ENCODE data around the gene ODAD2. TPM values are rescaled to one million over a fixed set of nuclear protein-coding genes. Genes with fewer than 3 reads are reported as not detected.

ODAD2 gene
- total RNA-seq, 4 donors from 2014 or later = 0.39 to 0.83 (median 0.79) TPM

- TF ChIP-seq EP300 (IDR thresholded peaks at IDR 0.05) (no peak), POLR2A (IDR thresholded peaks at IDR 0.05; ENCODE audit: low read depth) (no peak), POLR2AphosphoS5 (IDR thresholded peaks at IDR 0.05) (no peak)
- TF ChIP-seq, protein P1, sequence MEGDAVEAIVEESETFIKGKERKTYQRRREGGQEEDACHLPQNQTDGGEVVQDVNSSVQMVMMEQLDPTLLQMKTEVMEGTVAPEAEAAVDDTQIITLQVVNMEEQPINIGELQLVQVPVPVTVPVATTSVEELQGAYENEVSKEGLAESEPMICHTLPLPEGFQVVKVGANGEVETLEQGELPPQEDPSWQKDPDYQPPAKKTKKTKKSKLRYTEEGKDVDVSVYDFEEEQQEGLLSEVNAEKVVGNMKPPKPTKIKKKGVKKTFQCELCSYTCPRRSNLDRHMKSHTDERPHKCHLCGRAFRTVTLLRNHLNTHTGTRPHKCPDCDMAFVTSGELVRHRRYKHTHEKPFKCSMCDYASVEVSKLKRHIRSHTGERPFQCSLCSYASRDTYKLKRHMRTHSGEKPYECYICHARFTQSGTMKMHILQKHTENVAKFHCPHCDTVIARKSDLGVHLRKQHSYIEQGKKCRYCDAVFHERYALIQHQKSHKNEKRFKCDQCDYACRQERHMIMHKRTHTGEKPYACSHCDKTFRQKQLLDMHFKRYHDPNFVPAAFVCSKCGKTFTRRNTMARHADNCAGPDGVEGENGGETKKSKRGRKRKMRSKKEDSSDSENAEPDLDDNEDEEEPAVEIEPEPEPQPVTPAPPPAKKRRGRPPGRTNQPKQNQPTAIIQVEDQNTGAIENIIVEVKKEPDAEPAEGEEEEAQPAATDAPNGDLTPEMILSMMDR (IDR thresholded peaks at IDR 0.05) = no peak
These were observed 11.9 kb upstream of the ODAD2 start for GRCh38 chr10:28010821-28011220.

GRCh38 chr10:28008054-28008453 lies 9.2 kb upstream of the ODAD2 start:
- no peak overlapping the region for H3K27ac ChIP-seq (replicated peaks in 1 of 4)
- intact Hi-C loops (cut with DNase I) = no loop called here
- H3K36me3 ChIP-seq = no peaks in the 10 kb centered on the region
- H3K4me3 ChIP-seq = no peak overlapping the region
- H3K4me1 ChIP-seq = no peaks in the 10 kb centered on the region
- H3K27me3 ChIP-seq = no peaks in the 10 kb centered on the region
- TF ChIP-seq POLR2A (IDR thresholded peaks at IDR 0.05; ENCODE audit: low read depth) (no peak), POLR2AphosphoS5 (IDR thresholded peaks at IDR 0.05) (no peak), EP300 (IDR thresholded peaks at IDR 0.05) (no peak)
- TF ChIP-seq, protein P1 (IDR thresholded peaks at IDR 0.05) = no peak
- WGBS = 75% methylated on average over 3 of the region's 3 CpGs
- DNase-seq (ENCODE audit: extremely low spot score) = no peak
- H3K9me3 ChIP-seq = no peaks in the 10 kb centered on the region

More at GRCh38 chr10:28010821-28011220, 11.9 kb upstream of the ODAD2 start:
- no peak overlapping the region for H3K4me3 ChIP-seq
- no peaks in the 10 kb centered on the region for H3K9me3 ChIP-seq
- intact Hi-C loops (cut with DNase I) = no loop called here
- no peaks in the 10 kb centered on the region for H3K4me1 ChIP-seq
- no peak for DNase-seq (ENCODE audit: extremely low spot score)
- no peaks in the 10 kb centered on the region for H3K36me3 ChIP-seq
- WGBS = 89% methylated on average over 1 of the region's 1 CpG
- no peaks in the 10 kb centered on the region for H3K27me3 ChIP-seq
- no peak overlapping the region for H3K27ac ChIP-seq (replicated peaks in 1 of 4)

- DNase-seq (ENCODE audit: extremely low spot score) = no peak
- TF ChIP-seq, protein P1 (IDR thresholded peaks at IDR 0.05) = no peak
- TF ChIP-seq POLR2A (IDR thresholded peaks at IDR 0.05; ENCODE audit: low read depth) = no peak
- no peak for TF ChIP-seq POLR2AphosphoS5 (IDR thresholded peaks at IDR 0.05)
- no peak for TF ChIP-seq EP300 (IDR thresholded peaks at IDR 0.05)
These were observed 2.5 kb upstream of the ODAD2 start for GRCh38 chr10:28001353-28001752.

GRCh38 chr10:27998178-27998953 lies 513 bp downstream of the ODAD2 start:
- H3K9me3 ChIP-seq = no peaks in the 10 kb centered on the region
- peaks cover 4 to 20% (median 15%) of the 10 kb centered on the region in 4 donors for H3K4me1 ChIP-seq
- no peak for DNase-seq (ENCODE audit: extremely low spot score)
- intact Hi-C loops (cut with DNase I) = no loop called here
- H3K27ac ChIP-seq (replicated peaks in 1 of 4) = peak overlapping the region; percentile 57 to 79 (median 71)
- H3K27me3 ChIP-seq = no peaks in the 10 kb centered on the region
- TF ChIP-seq, protein P1 (IDR thresholded peaks at IDR 0.05) = no peak
- TF ChIP-seq POLR2A (IDR thresholded peaks at IDR 0.05; ENCODE audit: low read depth) (no peak), POLR2AphosphoS5 (IDR thresholded peaks at IDR 0.05) (no peak), EP300 (IDR thresholded peaks at IDR 0.05) (no peak)
- no peaks in the 10 kb centered on the region for H3K36me3 ChIP-seq
- WGBS = under 1% methylated on average over 32 of the region's 62 CpGs
- peak overlapping the region; percentile 74 to 86 (median 78) for H3K4me3 ChIP-seq

More at GRCh38 chr10:28001353-28001752, 2.5 kb upstream of the ODAD2 start:
- Histone ChIP-seq H3K27me3 (no peaks in the 10 kb centered on the region), H3K36me3 (no peaks in the 10 kb centered on the region), H3K27ac (replicated peaks in 1 of 4) (no peak overlapping the region), H3K9me3 (no peaks in the 10 kb centered on the region), H3K4me3 (no peak overlapping the region), H3K4me1 (peaks cover 4 to 20% (median 15%) of the 10 kb centered on the region in 4 donors)
- 93% methylated on average over 5 of the region's 7 CpGs for WGBS
- intact Hi-C loops (cut with DNase I) = no loop called here
